ENCODE results near the gene ETHE1. TPM values are rescaled to one million over a fixed set of nuclear protein-coding genes. Genes with fewer than 3 reads are reported as not detected.

The ETHE1 gene
- total and polyA plus RNA-seq, 12 donors: 15.9 to 78.7 (median 33.2) TPM

DNA sequence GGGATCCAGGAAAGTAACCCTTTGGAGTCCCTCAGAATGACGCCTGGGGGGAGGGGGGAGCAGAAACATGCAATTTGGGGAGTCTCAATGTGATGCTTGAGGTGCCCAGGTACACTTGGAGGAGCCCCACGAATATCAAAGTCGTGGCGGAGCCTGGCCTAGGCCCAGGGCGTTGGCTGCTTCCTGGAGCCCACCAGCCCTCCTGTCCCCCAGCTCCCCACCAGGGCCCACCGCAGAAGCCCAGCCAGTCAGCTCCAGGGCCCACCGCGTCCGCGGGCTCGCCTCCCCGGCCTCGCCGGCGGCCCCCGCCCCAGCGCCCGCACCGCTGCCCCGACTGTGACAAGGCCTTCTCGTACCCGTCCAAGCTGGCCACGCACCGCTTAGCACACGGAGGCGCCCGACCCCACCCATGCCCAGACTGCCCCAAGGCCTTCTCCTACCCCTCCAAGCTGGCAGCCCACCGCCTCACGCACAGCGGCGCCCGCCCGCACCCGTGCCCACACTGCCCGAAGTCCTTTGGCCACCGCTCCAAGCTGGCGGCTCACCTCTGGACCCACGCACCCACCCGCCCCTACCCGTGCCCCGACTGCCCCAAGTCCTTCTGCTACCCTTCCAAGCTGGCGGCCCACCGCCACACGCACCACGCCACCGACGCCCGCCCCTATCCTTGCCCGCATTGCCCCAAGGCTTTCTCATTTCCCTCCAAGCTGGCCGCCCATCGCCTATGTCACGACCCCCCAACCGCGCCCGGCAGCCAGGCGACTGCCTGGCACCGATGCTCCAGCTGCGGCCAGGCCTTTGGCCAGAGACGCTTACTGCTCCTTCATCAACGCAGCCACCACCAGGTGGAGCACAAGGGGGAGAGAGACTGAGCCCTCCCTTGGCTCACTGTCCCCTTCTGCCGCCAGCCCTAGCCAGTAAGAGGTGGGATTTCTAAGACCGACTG lies 8.1 kb upstream of the ETHE1 start:
- TF ChIP-seq POLR2A (IDR thresholded peaks at IDR 0.05) (no peak), CTCF (IDR thresholded peaks at IDR 0.05) (peak; percentile 52 to 73 (median 61))
- intact Hi-C loops (cut with DNase I): loop anchor here in 1 of 2 donors (5.0 kb wide), 1 partner anchor 57 kb away; no protein-coding TSS in a partner anchor
- peak; percentile 74 to 86 (median 81) for DNase-seq
- Histone ChIP-seq H3K9me3 (replicated peaks in 1 of 3) (no peaks in the 10 kb centered on the region), H3K4me3 (no peak overlapping the region), H3K27ac (peak overlapping the region in 3 of 5 donors; percentile 5 to 95 (median 94)), H3K36me3 (replicated peaks in 1 of 2) (peaks cover 0 to 10% of the 10 kb centered on the region in 2 donors), H3K27me3 (no peaks in the 10 kb centered on the region), H3K4me1 (replicated peaks in 1 of 2) (peaks cover 6 to 9% of the 10 kb centered on the region in 2 donors)
- 45 to 58% (median 57%) methylated on average over 36 to 62 of the region's 62 CpGs for WGBS, 4 donors

GRCh38 chr19:43534305-43534815 lies 7.4 kb upstream of the ETHE1 start:
- intact Hi-C loops (cut with DNase I): no loop called here
- no peak overlapping the region for H3K4me3 ChIP-seq
- TF ChIP-seq POLR2A (IDR thresholded peaks at IDR 0.05) (no peak), CTCF (IDR thresholded peaks at IDR 0.05) (no peak)

GRCh38 chr19:43533546-43534304 lies 6.7 kb upstream of the ETHE1 start:
- 0 to 1% (median 1%) methylated on average over 33 to 41 of the region's 41 CpGs for WGBS, 4 donors
- Histone ChIP-seq H3K4me1 (replicated peaks in 1 of 2) (peaks cover 6 to 9% of the 10 kb centered on the region in 2 donors), H3K27me3 (no peaks in the 10 kb centered on the region), H3K4me3 (peak overlapping the region in 3 of 4 donors; percentile 0 to 59 (median 27)), H3K9me3 (replicated peaks in 1 of 3) (no peaks in the 10 kb centered on the region), H3K36me3 (replicated peaks in 1 of 2) (peaks cover 0 to 10% of the 10 kb centered on the region in 2 donors), H3K27ac (peak overlapping the region; percentile 72 to 95 (median 86))
- intact Hi-C loops (cut with DNase I): no loop called here
- peak; percentile 99 to 100 (median 100) for DNase-seq
- no peak for TF ChIP-seq CTCF (IDR thresholded peaks at IDR 0.05)
- TF ChIP-seq POLR2A (IDR thresholded peaks at IDR 0.05): peak; percentile 14 to 74

More at GRCh38 chr19:43534305-43534815, 7.4 kb upstream of the ETHE1 start:
- Histone ChIP-seq H3K4me1 (replicated peaks in 1 of 2) (peaks cover 6 to 9% of the 10 kb centered on the region in 2 donors), H3K36me3 (replicated peaks in 1 of 2) (peaks cover 0 to 10% of the 10 kb centered on the region in 2 donors), H3K9me3 (replicated peaks in 1 of 3) (no peaks in the 10 kb centered on the region), H3K27me3 (no peaks in the 10 kb centered on the region), H3K27ac (peak overlapping the region in 4 of 5 donors; percentile 5 to 95 (median 90))
- 5 to 23% (median 19%) methylated on average over 12 to 17 of the region's 17 CpGs for WGBS, 4 donors
- DNase-seq: peak in 1 of 7 donors; percentile 5
